ENCODE measurements around the gene COG4. TPM values are rescaled to one million over a fixed set of nuclear protein-coding genes. Genes with fewer than 3 reads are reported as not detected.

Gene COG4
- total RNA-seq, 1 donor from 2014 or later = 46.5 TPM

Other genes with a start within 250 kb of the COG4 start
- gene AARS1, start 234.0 kb downstream of the COG4 start, total RNA-seq = 61.7 TPM
- 14.1 TPM for gene DDX19B, start 224.4 kb downstream of the COG4 start, total RNA-seq
- 23.3 TPM for gene DDX19A, start 176.7 kb downstream of the COG4 start, total RNA-seq
- 25.6 TPM for gene ST3GAL2, start 84.5 kb downstream of the COG4 start, total RNA-seq
- 7.5 TPM for gene FCSK, start 69.0 kb downstream of the COG4 start, total RNA-seq
- 131 TPM for gene SF3B3, start 262 bp upstream of the COG4 start, total RNA-seq
- gene IL34, start 123.0 kb upstream of the COG4 start, total RNA-seq = 2.0 TPM
- 88.4 TPM for gene MTSS2, start 162.5 kb upstream of the COG4 start, total RNA-seq

Measured in Right ventricle myocardium inferior (tissue), 1 donor.